Trophoblast cell (in vitro differentiated cells and primary cell): ENCODE results near the gene MPO.
A peak's percentile ranks its signal among the peaks of the same experiment; 100 is the strongest.

Experiments
- DNase-seq, 2 donors: peaks; one replicate each; pipeline ENCODE4 v3.0.0-alpha.2; 2016
- H2AFZ ChIP-seq: 2 replicates; pipeline ENCODE4 v1.6.1; 2013; ENCODE audit warnings: low read length, moderate library complexity, mild to moderate bottlenecking; ENCODE audit not compliant: insufficient read depth, poor library complexity
- H2AK5ac ChIP-seq: 2 replicates; pipeline ENCODE4 v1.6.1; 2013; ENCODE audit warnings: mild to moderate bottlenecking, low read length
- H2BK120ac ChIP-seq: 2 replicates; pipeline ENCODE4 v1.6.1; 2013; ENCODE audit warnings: low read length, mild to moderate bottlenecking, moderate library complexity; ENCODE audit not compliant: insufficient read depth, poor library complexity
- H2BK12ac ChIP-seq: 2 replicates; pipeline ENCODE4 v1.6.1; 2013; ENCODE audit warnings: mild to moderate bottlenecking, low read length, moderate library complexity
- H2BK5ac ChIP-seq: 2 replicates; pipeline ENCODE4 v1.6.1; 2013; ENCODE audit warnings: low read length, low read depth, moderate library complexity, mild to moderate bottlenecking; ENCODE audit not compliant: poor library complexity
- H3K14ac ChIP-seq: 2 replicates; pipeline ENCODE4 v1.6.1; 2013; ENCODE audit warnings: mild to moderate bottlenecking, low read length
- H3K18ac ChIP-seq: 2 replicates; pipeline ENCODE4 v1.6.1; 2013; ENCODE audit warnings: mild to moderate bottlenecking, low read length
- H3K23ac ChIP-seq: 2 replicates; pipeline ENCODE4 v1.6.1; 2013; ENCODE audit warnings: low read length
- H3K27ac ChIP-seq: 2 replicates; pipeline ENCODE4 v1.5.1; 2013; ENCODE audit warnings: low read depth, mild to moderate bottlenecking, inconsistent platforms, low read length, moderate library complexity
- H3K27me3 ChIP-seq: 2 replicates; pipeline ENCODE4 v1.6.1; 2013; ENCODE audit warnings: inconsistent platforms, mild to moderate bottlenecking, low read length, moderate library complexity; ENCODE audit not compliant: insufficient read depth
- H3K36me3 ChIP-seq, 2 experiments: 1 replicate in 1 of 2; 2 replicates in 1 of 2; pipeline ENCODE4 v1.6.1; 2013; ENCODE audit warnings: low read length in 2 of 2, mild to moderate bottlenecking in 2 of 2, moderate library complexity in 1 of 2; ENCODE audit not compliant: insufficient read depth in 2 of 2, control insufficient read depth in 1 of 2
- H3K4ac ChIP-seq: 2 replicates; pipeline ENCODE4 v1.6.1; 2013; ENCODE audit warnings: low read depth, mild to moderate bottlenecking, low read length, moderate library complexity
- H3K4me1 ChIP-seq, 2 experiments: 1 replicate in 1 of 2; 2 replicates in 1 of 2; pipeline ENCODE4 v1.6.1; 2013; ENCODE audit warnings: low read length in 2 of 2, mild to moderate bottlenecking in 2 of 2, moderate library complexity in 1 of 2; ENCODE audit not compliant: insufficient read depth in 2 of 2, control insufficient read depth in 1 of 2
- H3K4me2 ChIP-seq: 2 replicates; pipeline ENCODE4 v1.6.1; 2013; ENCODE audit warnings: inconsistent platforms, mild to moderate bottlenecking, low read length, moderate library complexity
- H3K4me3 ChIP-seq: 2 replicates; pipeline ENCODE4 v1.5.1; 2013; ENCODE audit warnings: mild to moderate bottlenecking, low read depth, low read length, inconsistent platforms
- H3K79me1 ChIP-seq: one replicate; pipeline ENCODE4 v1.6.1; 2013; ENCODE audit warnings: low read length
- H3K79me2 ChIP-seq: 2 replicates; pipeline ENCODE4 v1.6.1; 2013; ENCODE audit warnings: low read length, mild to moderate bottlenecking; ENCODE audit not compliant: control insufficient read depth, insufficient read depth, poor library complexity
- H3K9ac ChIP-seq: 2 replicates; pipeline ENCODE4 v1.6.1; 2013; ENCODE audit warnings: mild to moderate bottlenecking, low read length
- H3K9me3 ChIP-seq: 2 replicates; pipeline ENCODE4 v1.6.1; 2013; ENCODE audit warnings: low read depth, mild to moderate bottlenecking, control low read depth, inconsistent platforms, low read length; ENCODE audit not compliant: insufficient read depth
- H4K12ac ChIP-seq: 2 replicates; pipeline ENCODE4 v1.6.1; 2013; ENCODE audit warnings: low read depth, mild to moderate bottlenecking, low read length, moderate library complexity
- H4K8ac ChIP-seq: 2 replicates; pipeline ENCODE4 v1.6.1; 2013; ENCODE audit warnings: low read depth, mild to moderate bottlenecking, low read length, moderate library complexity
- H4K91ac ChIP-seq: one replicate; pipeline ENCODE4 v1.6.1; 2013; ENCODE audit warnings: low read depth, mild to moderate bottlenecking, low read length, moderate library complexity
- WGBS: extraction: QIAGEN DNeasy Blood & Tissue Kit; methylation state at CpG from one replicate; pipeline ENCODE4 v1.1.7; 2013; ENCODE audit warnings: missing lambda C conversion rate; ENCODE audit not compliant: insufficient read length, insufficient coverage; ENCODE audit errors: extremely low coverage; 5-methylcytosine and 5-hydroxymethylcytosine counted together

MPO gene

DNA sequence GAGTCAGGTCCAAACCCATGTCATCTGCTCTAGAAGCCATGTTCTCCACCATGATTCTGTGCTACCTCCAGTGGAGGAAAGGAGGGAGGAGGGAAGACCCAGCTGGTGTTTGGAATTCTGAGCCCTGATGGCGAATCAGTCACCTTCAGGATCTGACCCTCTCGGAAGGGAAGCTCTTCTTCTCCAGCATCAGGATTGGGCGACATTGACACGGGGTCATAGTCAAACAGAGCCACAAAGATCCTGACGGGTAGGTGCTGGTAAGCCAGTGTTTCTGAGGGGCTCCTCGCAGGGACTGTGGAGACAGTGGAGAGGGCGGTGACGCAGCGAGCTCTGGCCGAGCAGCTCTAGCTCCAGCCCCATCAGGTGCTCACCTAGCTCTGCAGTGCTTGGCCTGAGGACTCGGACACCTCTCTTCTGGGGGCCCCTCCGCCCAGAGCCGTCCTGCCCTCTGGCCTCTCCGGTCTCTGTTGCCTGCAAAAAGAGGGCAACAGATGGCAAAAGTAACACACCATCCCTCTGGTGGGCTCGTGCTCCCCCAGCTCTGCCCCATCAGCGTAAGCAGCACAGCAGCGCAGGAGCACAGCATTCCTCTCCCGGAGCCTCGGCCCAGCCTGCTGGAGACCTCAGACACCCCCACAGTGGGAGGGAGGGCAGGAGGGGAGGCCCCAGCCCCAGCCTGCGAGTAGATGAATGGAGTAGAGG, 26.9 kb upstream of the MPO start:
- WGBS = no CpG with 5 or more reads among the region's 20 CpGs
- H4K91ac ChIP-seq = no peak overlapping the region
- no peak overlapping the region for H3K4me2 ChIP-seq
- H3K79me2 ChIP-seq = no peaks in the 10 kb centered on the region
- no peak overlapping the region for H3K9ac ChIP-seq
- no peak overlapping the region for H4K8ac ChIP-seq
- no peaks in the 10 kb centered on the region for H3K79me1 ChIP-seq
- no peak overlapping the region for H2BK5ac ChIP-seq
- no peak overlapping the region for H3K18ac ChIP-seq
- H3K36me3 ChIP-seq = no peaks in the 10 kb centered on the region
- no peaks in the 10 kb centered on the region for H3K9me3 ChIP-seq
- no peak overlapping the region for H2AK5ac ChIP-seq
- no peak overlapping the region for H4K12ac ChIP-seq
- no peak overlapping the region for H3K4ac ChIP-seq
- no peaks in the 10 kb centered on the region for H3K27me3 ChIP-seq
- H3K4me1 ChIP-seq = no peaks in the 10 kb centered on the region
- no peak overlapping the region for H3K27ac ChIP-seq
- no peak overlapping the region for H3K14ac ChIP-seq
- no peak overlapping the region for H3K4me3 ChIP-seq
- no peak overlapping the region for H2BK120ac ChIP-seq
- no peak for DNase-seq
- no peak overlapping the region for H2BK12ac ChIP-seq
- H2AFZ ChIP-seq = no peak overlapping the region
- H3K23ac ChIP-seq = no peak overlapping the region

GRCh38 chr17:58306131-58306951, 25.6 kb upstream of the MPO start:
- Histone ChIP-seq H4K8ac (no peak overlapping the region), H3K79me1 (no peaks in the 10 kb centered on the region), H3K14ac (no peak overlapping the region), H3K9me3 (no peaks in the 10 kb centered on the region), H4K91ac (no peak overlapping the region), H2AFZ (no peak overlapping the region), H3K18ac (no peak overlapping the region), H3K4me2 (no peak overlapping the region), H2AK5ac (no peak overlapping the region), H3K4me1 (no peaks in the 10 kb centered on the region), H2BK120ac (no peak overlapping the region), H3K9ac (no peak overlapping the region), H2BK12ac (no peak overlapping the region), H3K27me3 (no peaks in the 10 kb centered on the region), H3K36me3 (no peaks in the 10 kb centered on the region), H3K4me3 (no peak overlapping the region), H3K79me2 (no peaks in the 10 kb centered on the region), H4K12ac (no peak overlapping the region), H3K4ac (no peak overlapping the region), H3K23ac (no peak overlapping the region), H3K27ac (no peak overlapping the region), H2BK5ac (no peak overlapping the region)
- no CpG with 5 or more reads among the region's 19 CpGs for WGBS
- no peak for DNase-seq

DNA sequence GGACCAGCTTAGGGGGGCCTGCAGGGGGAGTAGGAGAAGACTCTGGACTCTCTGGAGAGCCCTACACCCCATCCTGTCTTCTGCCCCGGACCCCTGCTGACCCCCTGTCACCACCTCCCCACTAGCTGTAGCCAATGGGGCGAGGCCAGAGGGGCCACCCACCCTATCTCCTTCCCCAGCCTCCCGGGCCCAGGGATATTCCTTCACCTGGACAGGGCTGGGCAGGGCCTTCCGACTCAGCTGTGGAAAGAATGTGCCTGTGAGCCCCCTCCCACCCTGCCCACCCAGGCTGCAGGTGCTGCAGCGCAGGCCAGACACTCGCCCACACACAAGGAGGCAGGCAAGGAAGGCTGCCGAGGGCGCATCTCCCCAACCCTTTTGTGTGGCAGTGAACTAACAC, 24.9 kb upstream of the MPO start:
- H3K18ac ChIP-seq = no peak overlapping the region
- H3K36me3 ChIP-seq = no peaks in the 10 kb centered on the region
- DNase-seq = no peak
- no peak overlapping the region for H3K23ac ChIP-seq
- no peak overlapping the region for H3K4me2 ChIP-seq
- H3K4me1 ChIP-seq = no peaks in the 10 kb centered on the region
- H3K79me1 ChIP-seq = no peaks in the 10 kb centered on the region
- no CpG with 5 or more reads among the region's 8 CpGs for WGBS
- no peak overlapping the region for H2AK5ac ChIP-seq
- H2AFZ ChIP-seq = no peak overlapping the region
- H3K79me2 ChIP-seq = no peaks in the 10 kb centered on the region
- H3K4ac ChIP-seq = no peak overlapping the region
- H3K27ac ChIP-seq = no peak overlapping the region
- no peak overlapping the region for H2BK5ac ChIP-seq
- no peaks in the 10 kb centered on the region for H3K27me3 ChIP-seq
- H2BK120ac ChIP-seq = no peak overlapping the region
- no peak overlapping the region for H4K12ac ChIP-seq
- no peak overlapping the region for H3K4me3 ChIP-seq
- H4K91ac ChIP-seq = no peak overlapping the region
- no peak overlapping the region for H3K14ac ChIP-seq
- no peak overlapping the region for H3K9ac ChIP-seq
- H3K9me3 ChIP-seq = no peaks in the 10 kb centered on the region
- H4K8ac ChIP-seq = no peak overlapping the region
- no peak overlapping the region for H2BK12ac ChIP-seq

GRCh38 chr17:58304750-58305486, 24.2 kb upstream of the MPO start:
- Histone ChIP-seq H3K4me3 (no peak overlapping the region), H3K9me3 (no peaks in the 10 kb centered on the region), H3K14ac (peak overlapping the region; percentile 1), H3K79me1 (no peaks in the 10 kb centered on the region), H3K79me2 (no peaks in the 10 kb centered on the region), H2BK120ac (no peak overlapping the region), H3K4me1 (no peaks in the 10 kb centered on the region), H3K4me2 (no peak overlapping the region), H4K12ac (peak overlapping the region; percentile 46), H2AK5ac (peak overlapping the region; percentile 37), H2AFZ (peak overlapping the region; percentile 23), H4K8ac (peak overlapping the region; percentile 85), H3K23ac (no peak overlapping the region), H3K18ac (no peak overlapping the region), H3K9ac (no peak overlapping the region), H4K91ac (peak overlapping the region; percentile 42), H3K36me3 (no peaks in the 10 kb centered on the region), H3K27me3 (no peaks in the 10 kb centered on the region), H3K4ac (no peak overlapping the region), H3K27ac (no peak overlapping the region), H2BK5ac (no peak overlapping the region), H2BK12ac (no peak overlapping the region)
- no CpG with 5 or more reads among the region's 14 CpGs for WGBS
- DNase-seq = no peak
